HCT116 (cell line): ENCODE measurements around the gene ADCY2.

Experiments used
- CEBPB ChIP-seq: IDR thresholded peaks from 2 replicates; pipeline ENCODE4 v1.6.1; 2012; ENCODE audit warnings: low read depth
- CTCF ChIP-seq, 3 experiments: fragments of 200-600 bp in 1 of 3; sonication (generic) in 1 of 3; IDR thresholded peaks in 2 of 3; conservative IDR thresholded peaks in 1 of 3; 2 replicates each; pipeline ENCODE4 v1.5.1; 2012 to 2017; ENCODE audit warnings: low read depth in 2 of 3, low read length in 2 of 3, antibody characterized with exemption in 1 of 3, borderline replicate concordance in 1 of 3, control low read depth in 1 of 3, mild to moderate bottlenecking in 1 of 3, mixed read lengths in 1 of 3, mixed run types in 1 of 3, moderate library complexity in 1 of 3; ENCODE audit not compliant: insufficient read depth in 1 of 3
- EZH2 ChIP-seq: fragments of 200-600 bp; sonication (generic); IDR thresholded peaks from 2 replicates; pipeline ENCODE4 v1.6.1; 2017; ENCODE audit warnings: antibody characterized with exemption, mixed run types
- FOSL1 ChIP-seq: IDR thresholded peaks from 2 replicates; pipeline ENCODE4 v1.6.1; 2012; ENCODE audit warnings: low read depth
- MAX ChIP-seq: IDR thresholded peaks from 2 replicates; pipeline ENCODE4 v1.6.1; 2012
- POLR2A ChIP-seq: IDR thresholded peaks from 2 replicates; pipeline ENCODE4 v1.7.0; 2011; ENCODE audit warnings: borderline replicate concordance; ENCODE audit not compliant: insufficient read depth, insufficient read length; ENCODE audit errors: extremely low read depth
- POLR2AphosphoS5 ChIP-seq: IDR thresholded peaks from 2 replicates; pipeline ENCODE4 v1.6.1; 2011; ENCODE audit warnings: mild to moderate bottlenecking, low read depth, low read length, moderate library complexity
- SRF ChIP-seq: IDR thresholded peaks from 2 replicates; pipeline ENCODE4 v1.6.1; 2012; ENCODE audit warnings: low read depth
- TCF7L2 ChIP-seq: IDR thresholded peaks from 2 replicates; pipeline ENCODE4 v1.7.0; 2011; ENCODE audit warnings: borderline replicate concordance, inconsistent platforms; ENCODE audit not compliant: insufficient read depth, insufficient read length; ENCODE audit errors: extremely low read depth
- YY1 ChIP-seq: IDR thresholded peaks from 2 replicates; pipeline ENCODE4 v1.6.1; 2011; ENCODE audit warnings: low read length, low read depth, moderate library complexity, mild to moderate bottlenecking; ENCODE audit not compliant: insufficient replicate concordance; ENCODE audit errors: extremely low read depth
- ZNF274 ChIP-seq: fragments of 200-500 bp; sonication (Bioruptor generic); IDR thresholded peaks from 2 replicates; pipeline ENCODE4 v1.6.1; 2014; ENCODE audit warnings: mild to moderate bottlenecking, low read depth, low read length, inconsistent platforms

GRCh38 chr5:7367780-7368179, 28.2 kb upstream of the ADCY2 start:
- TF ChIP-seq POLR2A (no peak), CTCF (IDR thresholded peaks at IDR 0.05 in 2 of 3, conservative IDR thresholded peaks at IDR 0.05 in 1 of 3; ENCODE audit: borderline replicate concordance in 1 of 3, insufficient read depth in 1 of 3, low read depth in 2 of 3, low read length in 2 of 3) (no peak), CEBPB (no peak), POLR2AphosphoS5 (no peak), SRF (no peak), MAX (no peak), FOSL1 (no peak), ZNF274 (no peak), TCF7L2 (no peak), EZH2 (no peak), YY1 (no peak)
